Measurements from ENCODE around the gene CAMK2D.

CAMK2D gene

GRCh38 chr4:113563691-113564378, 197.7 kb downstream of the CAMK2D start:
- no peak overlapping the region for H3K27ac ChIP-seq

GRCh38 chr4:113561758-113562157, 199.8 kb downstream of the CAMK2D start:
- no peak overlapping the region for H3K27ac ChIP-seq
- no peak for TF ChIP-seq CTCF (conservative IDR thresholded peaks at IDR 0.05)
- TF ChIP-seq ZFX (IDR thresholded peaks at IDR 0.05), result no peak

More at GRCh38 chr4:113563691-113564378, 197.7 kb downstream of the CAMK2D start:
- no peak for TF ChIP-seq ZFX (IDR thresholded peaks at IDR 0.05)
- no peak for TF ChIP-seq CTCF (conservative IDR thresholded peaks at IDR 0.05)

GRCh38 chr4:113561092-113561491, 200.4 kb downstream of the CAMK2D start:
- TF ChIP-seq ZFX (IDR thresholded peaks at IDR 0.05), result no peak
- TF ChIP-seq CTCF (conservative IDR thresholded peaks at IDR 0.05), result no peak
- no peak overlapping the region for H3K27ac ChIP-seq

GRCh38 chr4:113560579-113560978, 201.0 kb downstream of the CAMK2D start:
- H3K27ac ChIP-seq, result no peak overlapping the region
- no peak for TF ChIP-seq CTCF (conservative IDR thresholded peaks at IDR 0.05)
- TF ChIP-seq ZFX (IDR thresholded peaks at IDR 0.05), result no peak

- TF ChIP-seq CTCF (conservative IDR thresholded peaks at IDR 0.05) (no peak), ZFX (IDR thresholded peaks at IDR 0.05) (no peak)
These were observed 201.6 kb downstream of the CAMK2D start for GRCh38 chr4:113559947-113560346.

GRCh38 chr4:113556382-113557134, 205.0 kb downstream of the CAMK2D start:
- peak overlapping the region; percentile 35; the same call in 1 of the 2 replicates for H3K27ac ChIP-seq
- TF ChIP-seq ZFX (IDR thresholded peaks at IDR 0.05) (no peak), CTCF (conservative IDR thresholded peaks at IDR 0.05) (no peak)

More at GRCh38 chr4:113559947-113560346, 201.6 kb downstream of the CAMK2D start:
- no peak overlapping the region for H3K27ac ChIP-seq

GRCh38 chr4:113555868-113556267, 205.7 kb downstream of the CAMK2D start:
- H3K27ac ChIP-seq, result no peak overlapping the region
- TF ChIP-seq CTCF (conservative IDR thresholded peaks at IDR 0.05), result no peak
- TF ChIP-seq ZFX (IDR thresholded peaks at IDR 0.05), result no peak

All from C4-2B (cell line).